SK-N-SH treated with all-trans-retinoic acid at 6 μM for 48 hours (cell line): ENCODE results near the gene NAPSA.

Experiments used
- ARNTL ChIP-seq: fragments of 450-650 bp; formaldehyde crosslinking; IDR thresholded peaks from 2 replicates; pipeline ENCODE4 v1.5.0; 2020; ENCODE audit warnings: low read depth, mild to moderate bottlenecking, moderate library complexity, borderline replicate concordance
- CSRNP3 ChIP-seq: fragments of 250-450 bp; sonication (Bioruptor Pico); IDR thresholded peaks from 2 replicates; pipeline ENCODE4 v1.5.1; 2021; ENCODE audit warnings: mild to moderate bottlenecking, moderate library complexity
- PPARA ChIP-seq: fragments of 250-450 bp; sonication (Bioruptor Pico); IDR thresholded peaks from 2 replicates; pipeline ENCODE4 v1.5.0; 2020; ENCODE audit warnings: mild to moderate bottlenecking, borderline replicate concordance
- SNAI2 ChIP-seq: fragments of 250-450 bp; sonication (Bioruptor Pico); IDR thresholded peaks from 2 replicates; pipeline ENCODE4 v1.5.0; 2020; ENCODE audit warnings: mild to moderate bottlenecking, moderate library complexity
- TF ChIP-seq, protein P1 (sequence below): fragments of 250-450 bp; sonication (Bioruptor Pico); IDR thresholded peaks from 2 replicates; pipeline ENCODE4 v1.8.0; 2020; ENCODE audit warnings: mild to moderate bottlenecking, moderate library complexity, borderline replicate concordance
- TF ChIP-seq, protein P2 (sequence below): fragments of 250-450 bp; sonication (Bioruptor Pico); IDR thresholded peaks from 2 replicates; pipeline ENCODE4 v1.8.0; 2021; ENCODE audit warnings: low read depth, mild to moderate bottlenecking, moderate library complexity, borderline replicate concordance

- TF ChIP-seq ARNTL (CRISPR knock-in tag) (no peak), CSRNP3 (CRISPR knock-in tag) (no peak), SNAI2 (CRISPR knock-in tag) (no peak), PPARA (CRISPR knock-in tag) (no peak)
- TF ChIP-seq, protein P1, sequence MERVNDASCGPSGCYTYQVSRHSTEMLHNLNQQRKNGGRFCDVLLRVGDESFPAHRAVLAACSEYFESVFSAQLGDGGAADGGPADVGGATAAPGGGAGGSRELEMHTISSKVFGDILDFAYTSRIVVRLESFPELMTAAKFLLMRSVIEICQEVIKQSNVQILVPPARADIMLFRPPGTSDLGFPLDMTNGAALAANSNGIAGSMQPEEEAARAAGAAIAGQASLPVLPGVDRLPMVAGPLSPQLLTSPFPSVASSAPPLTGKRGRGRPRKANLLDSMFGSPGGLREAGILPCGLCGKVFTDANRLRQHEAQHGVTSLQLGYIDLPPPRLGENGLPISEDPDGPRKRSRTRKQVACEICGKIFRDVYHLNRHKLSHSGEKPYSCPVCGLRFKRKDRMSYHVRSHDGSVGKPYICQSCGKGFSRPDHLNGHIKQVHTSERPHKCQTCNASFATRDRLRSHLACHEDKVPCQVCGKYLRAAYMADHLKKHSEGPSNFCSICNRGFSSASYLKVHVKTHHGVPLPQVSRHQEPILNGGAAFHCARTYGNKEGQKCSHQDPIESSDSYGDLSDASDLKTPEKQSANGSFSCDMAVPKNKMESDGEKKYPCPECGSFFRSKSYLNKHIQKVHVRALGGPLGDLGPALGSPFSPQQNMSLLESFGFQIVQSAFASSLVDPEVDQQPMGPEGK (CRISPR knock-in tag): no peak
- TF ChIP-seq, protein P2, sequence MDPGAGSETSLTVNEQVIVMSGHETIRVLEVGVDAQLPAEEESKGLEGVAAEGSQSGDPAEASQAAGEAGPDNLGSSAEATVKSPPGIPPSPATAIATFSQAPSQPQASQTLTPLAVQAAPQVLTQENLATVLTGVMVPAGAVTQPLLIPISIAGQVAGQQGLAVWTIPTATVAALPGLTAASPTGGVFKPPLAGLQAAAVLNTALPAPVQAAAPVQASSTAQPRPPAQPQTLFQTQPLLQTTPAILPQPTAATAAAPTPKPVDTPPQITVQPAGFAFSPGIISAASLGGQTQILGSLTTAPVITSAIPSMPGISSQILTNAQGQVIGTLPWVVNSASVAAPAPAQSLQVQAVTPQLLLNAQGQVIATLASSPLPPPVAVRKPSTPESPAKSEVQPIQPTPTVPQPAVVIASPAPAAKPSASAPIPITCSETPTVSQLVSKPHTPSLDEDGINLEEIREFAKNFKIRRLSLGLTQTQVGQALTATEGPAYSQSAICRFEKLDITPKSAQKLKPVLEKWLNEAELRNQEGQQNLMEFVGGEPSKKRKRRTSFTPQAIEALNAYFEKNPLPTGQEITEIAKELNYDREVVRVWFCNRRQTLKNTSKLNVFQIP: no peak
These were observed 12.1 kb upstream of the NAPSA start for GRCh38 chr19:50377517-50377916.
